ENCODE results near the gene GATD1.

Gene GATD1

DNA sequence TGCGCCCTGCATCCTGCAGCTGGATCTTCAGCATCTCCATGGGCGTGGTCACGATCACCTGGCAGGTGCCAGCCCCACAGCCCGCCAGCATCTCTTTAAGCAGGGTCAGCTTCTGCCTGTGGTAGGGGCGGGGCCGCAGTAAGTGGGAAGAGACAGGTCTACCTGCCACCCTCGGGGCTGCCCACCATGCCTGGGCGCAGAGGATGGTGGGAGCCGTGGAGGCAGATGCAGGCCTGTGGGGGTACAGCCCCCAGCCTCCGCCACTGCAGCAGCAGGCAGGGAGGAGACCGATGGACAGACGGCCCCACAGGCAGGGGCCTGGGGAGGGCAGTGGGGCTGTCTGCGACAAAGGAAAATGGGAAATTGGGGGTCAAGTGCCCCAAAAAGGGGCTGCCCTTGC lies 15.6 kb upstream of the GATD1 start (continued):
- TF ChIP-seq, protein P1, sequence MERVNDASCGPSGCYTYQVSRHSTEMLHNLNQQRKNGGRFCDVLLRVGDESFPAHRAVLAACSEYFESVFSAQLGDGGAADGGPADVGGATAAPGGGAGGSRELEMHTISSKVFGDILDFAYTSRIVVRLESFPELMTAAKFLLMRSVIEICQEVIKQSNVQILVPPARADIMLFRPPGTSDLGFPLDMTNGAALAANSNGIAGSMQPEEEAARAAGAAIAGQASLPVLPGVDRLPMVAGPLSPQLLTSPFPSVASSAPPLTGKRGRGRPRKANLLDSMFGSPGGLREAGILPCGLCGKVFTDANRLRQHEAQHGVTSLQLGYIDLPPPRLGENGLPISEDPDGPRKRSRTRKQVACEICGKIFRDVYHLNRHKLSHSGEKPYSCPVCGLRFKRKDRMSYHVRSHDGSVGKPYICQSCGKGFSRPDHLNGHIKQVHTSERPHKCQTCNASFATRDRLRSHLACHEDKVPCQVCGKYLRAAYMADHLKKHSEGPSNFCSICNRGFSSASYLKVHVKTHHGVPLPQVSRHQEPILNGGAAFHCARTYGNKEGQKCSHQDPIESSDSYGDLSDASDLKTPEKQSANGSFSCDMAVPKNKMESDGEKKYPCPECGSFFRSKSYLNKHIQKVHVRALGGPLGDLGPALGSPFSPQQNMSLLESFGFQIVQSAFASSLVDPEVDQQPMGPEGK (CRISPR knock-in tag; IDR thresholded peaks at IDR 0.05; ENCODE audit: borderline replicate concordance), result no peak
- no peak for TF ChIP-seq SNAI2 (CRISPR knock-in tag; IDR thresholded peaks at IDR 0.05)
- TF ChIP-seq PPARA (CRISPR knock-in tag; IDR thresholded peaks at IDR 0.05; ENCODE audit: borderline replicate concordance), result no peak
- no peak for TF ChIP-seq TOX (CRISPR knock-in tag; IDR thresholded peaks at IDR 0.05; ENCODE audit: borderline replicate concordance)

DNA sequence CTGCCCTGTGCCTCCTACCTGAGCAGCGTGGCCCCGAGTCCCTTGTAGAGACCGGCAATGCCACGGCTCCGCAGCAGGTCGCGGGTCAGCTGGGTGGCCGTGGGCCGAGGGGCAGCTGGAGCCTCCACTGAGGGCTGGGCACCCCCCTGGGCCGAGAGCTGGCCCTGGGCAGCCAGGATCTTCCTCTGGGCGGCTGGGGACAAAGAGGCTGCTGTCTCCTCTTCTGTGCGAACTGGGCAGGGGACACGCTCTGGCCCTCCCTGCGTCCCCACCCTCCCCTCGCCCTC lies 15.2 kb upstream of the GATD1 start:
- TF ChIP-seq BACH2 (CRISPR knock-in tag; IDR thresholded peaks at IDR 0.05; ENCODE audit: borderline replicate concordance), result no peak
- TF ChIP-seq, protein P1 (CRISPR knock-in tag; IDR thresholded peaks at IDR 0.05; ENCODE audit: borderline replicate concordance), result no peak
- TF ChIP-seq TCF4 (CRISPR knock-in tag; IDR thresholded peaks at IDR 0.05; ENCODE audit: borderline replicate concordance), result no peak
- no peak for TF ChIP-seq ZNF565 (CRISPR knock-in tag; conservative IDR thresholded peaks at IDR 0.05; ENCODE audit: low read depth)
- no peak for TF ChIP-seq ZFP3 (CRISPR knock-in tag; IDR thresholded peaks at IDR 0.05)
- TF ChIP-seq ZC3H10 (CRISPR knock-in tag; IDR thresholded peaks at IDR 0.05), result no peak
- no peak for ATAC-seq

DNA sequence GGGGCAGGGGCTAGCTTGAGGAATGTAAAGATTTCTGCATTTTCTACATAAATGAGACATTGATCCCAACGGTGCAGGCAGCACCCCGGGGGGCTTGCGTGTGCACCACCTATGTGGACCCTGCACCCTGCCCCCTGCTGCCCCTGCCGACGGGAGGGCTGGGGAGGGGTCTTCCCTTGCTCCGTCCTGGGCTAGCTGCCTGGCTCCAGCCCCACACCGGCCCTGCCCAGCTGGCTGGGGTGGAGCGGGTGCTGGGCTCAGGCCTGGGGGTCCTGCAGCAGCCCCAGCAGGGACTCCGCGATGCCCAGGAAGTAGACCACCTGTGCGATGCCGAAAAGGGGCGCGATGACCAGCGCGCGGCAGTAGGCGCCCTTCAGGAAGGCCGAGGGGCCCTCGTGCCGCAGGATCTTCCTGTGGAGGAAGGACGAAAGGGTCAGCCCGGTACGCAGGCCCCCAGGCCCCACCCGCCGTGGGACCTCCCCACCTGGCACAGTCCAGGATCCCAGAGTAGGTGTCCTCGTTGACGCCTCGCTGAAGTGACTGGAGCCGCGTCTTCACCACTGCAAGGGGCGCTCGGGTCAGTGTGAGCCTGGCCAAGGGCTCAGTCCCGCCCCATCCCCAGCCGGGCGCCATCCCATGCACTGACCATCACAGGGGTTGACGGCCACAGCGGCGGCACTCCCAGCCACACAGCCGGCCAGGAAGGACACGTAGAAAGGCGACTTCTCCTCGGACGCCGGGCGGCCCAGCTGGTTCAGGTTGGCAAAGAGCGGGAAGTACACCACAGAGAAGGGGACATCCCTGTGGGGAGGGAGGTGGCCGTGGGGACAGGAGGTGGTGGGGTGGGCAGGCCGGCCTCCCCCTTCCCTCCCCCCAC lies 14.6 kb upstream of the GATD1 start:
- no peak for ATAC-seq
- TF ChIP-seq ZFP30 (CRISPR knock-in tag; IDR thresholded peaks at IDR 0.05) (no peak), BACH2 (CRISPR knock-in tag; IDR thresholded peaks at IDR 0.05; ENCODE audit: borderline replicate concordance) (no peak)

DNA sequence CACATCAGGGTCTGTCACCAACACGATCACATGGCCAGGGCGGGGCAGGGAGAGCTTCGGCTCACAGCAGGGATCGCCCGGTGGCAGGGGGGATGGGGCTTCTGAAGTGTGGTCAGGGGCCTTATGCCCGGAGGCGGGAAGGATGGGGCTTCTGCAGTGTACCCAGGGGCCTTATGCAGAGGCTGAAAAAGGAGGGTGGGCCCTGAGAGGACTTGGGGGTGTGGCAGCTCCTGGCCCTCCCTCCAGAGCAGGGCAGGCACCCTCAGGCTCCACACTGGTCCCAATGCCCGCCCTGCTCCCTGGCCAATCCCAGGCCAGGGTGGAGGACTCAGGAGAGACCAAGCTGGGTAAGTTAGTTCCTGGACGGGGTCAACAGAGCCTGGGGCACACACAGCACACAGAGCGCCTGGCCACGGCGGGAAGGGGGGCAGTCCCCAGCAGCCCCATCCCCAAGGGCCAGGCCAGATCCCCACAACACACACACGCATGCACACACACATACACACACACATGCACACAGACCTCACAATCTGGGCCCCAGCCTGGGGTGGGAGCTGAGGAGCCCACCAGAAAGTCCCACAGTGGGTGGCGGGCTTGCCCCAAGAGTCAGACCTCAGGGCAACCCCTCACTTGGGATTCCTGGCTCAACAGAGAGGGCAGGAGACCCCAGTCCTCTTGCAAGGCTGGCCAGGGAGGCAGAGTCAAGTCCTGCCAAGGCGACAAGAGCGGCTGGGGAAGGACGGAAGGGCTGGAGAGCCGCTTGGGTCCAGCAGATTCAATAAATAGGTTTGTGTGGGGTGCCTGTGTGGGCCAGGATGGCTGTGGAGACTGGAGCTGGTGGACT lies 13.7 kb upstream of the GATD1 start:
- ATAC-seq, result peak; percentile 58
- TF ChIP-seq, protein P2, sequence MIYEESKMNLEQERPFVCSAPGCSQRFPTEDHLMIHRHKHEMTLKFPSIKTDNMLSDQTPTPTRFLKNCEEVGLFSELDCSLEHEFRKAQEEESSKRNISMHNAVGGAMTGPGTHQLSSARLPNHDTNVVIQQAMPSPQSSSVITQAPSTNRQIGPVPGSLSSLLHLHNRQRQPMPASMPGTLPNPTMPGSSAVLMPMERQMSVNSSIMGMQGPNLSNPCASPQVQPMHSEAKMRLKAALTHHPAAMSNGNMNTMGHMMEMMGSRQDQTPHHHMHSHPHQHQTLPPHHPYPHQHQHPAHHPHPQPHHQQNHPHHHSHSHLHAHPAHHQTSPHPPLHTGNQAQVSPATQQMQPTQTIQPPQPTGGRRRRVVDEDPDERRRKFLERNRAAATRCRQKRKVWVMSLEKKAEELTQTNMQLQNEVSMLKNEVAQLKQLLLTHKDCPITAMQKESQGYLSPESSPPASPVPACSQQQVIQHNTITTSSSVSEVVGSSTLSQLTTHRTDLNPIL (CRISPR knock-in tag; IDR thresholded peaks at IDR 0.05; ENCODE audit: low read depth), result no peak
- TF ChIP-seq TOX (CRISPR knock-in tag; IDR thresholded peaks at IDR 0.05; ENCODE audit: borderline replicate concordance) (no peak), ESRRG (CRISPR knock-in tag; IDR thresholded peaks at IDR 0.05) (no peak), SNAI2 (CRISPR knock-in tag; IDR thresholded peaks at IDR 0.05) (no peak), GLIS3 (CRISPR knock-in tag; IDR thresholded peaks at IDR 0.05) (no peak), ZNF70 (CRISPR knock-in tag; IDR thresholded peaks at IDR 0.05) (no peak), ZNF565 (CRISPR knock-in tag; conservative IDR thresholded peaks at IDR 0.05; ENCODE audit: low read depth) (no peak), ZNF8 (CRISPR knock-in tag; IDR thresholded peaks at IDR 0.05) (no peak), ZFP30 (CRISPR knock-in tag; IDR thresholded peaks at IDR 0.05) (no peak), ZFP3 (CRISPR knock-in tag; IDR thresholded peaks at IDR 0.05) (no peak), ARNTL (CRISPR knock-in tag; IDR thresholded peaks at IDR 0.05; ENCODE audit: borderline replicate concordance, low read depth) (no peak), BACH2 (CRISPR knock-in tag; IDR thresholded peaks at IDR 0.05; ENCODE audit: borderline replicate concordance) (no peak)
- TF ChIP-seq, protein P3, sequence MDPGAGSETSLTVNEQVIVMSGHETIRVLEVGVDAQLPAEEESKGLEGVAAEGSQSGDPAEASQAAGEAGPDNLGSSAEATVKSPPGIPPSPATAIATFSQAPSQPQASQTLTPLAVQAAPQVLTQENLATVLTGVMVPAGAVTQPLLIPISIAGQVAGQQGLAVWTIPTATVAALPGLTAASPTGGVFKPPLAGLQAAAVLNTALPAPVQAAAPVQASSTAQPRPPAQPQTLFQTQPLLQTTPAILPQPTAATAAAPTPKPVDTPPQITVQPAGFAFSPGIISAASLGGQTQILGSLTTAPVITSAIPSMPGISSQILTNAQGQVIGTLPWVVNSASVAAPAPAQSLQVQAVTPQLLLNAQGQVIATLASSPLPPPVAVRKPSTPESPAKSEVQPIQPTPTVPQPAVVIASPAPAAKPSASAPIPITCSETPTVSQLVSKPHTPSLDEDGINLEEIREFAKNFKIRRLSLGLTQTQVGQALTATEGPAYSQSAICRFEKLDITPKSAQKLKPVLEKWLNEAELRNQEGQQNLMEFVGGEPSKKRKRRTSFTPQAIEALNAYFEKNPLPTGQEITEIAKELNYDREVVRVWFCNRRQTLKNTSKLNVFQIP (CRISPR knock-in tag; IDR thresholded peaks at IDR 0.05; ENCODE audit: borderline replicate concordance, low read depth), result no peak
- TF ChIP-seq, protein P4, sequence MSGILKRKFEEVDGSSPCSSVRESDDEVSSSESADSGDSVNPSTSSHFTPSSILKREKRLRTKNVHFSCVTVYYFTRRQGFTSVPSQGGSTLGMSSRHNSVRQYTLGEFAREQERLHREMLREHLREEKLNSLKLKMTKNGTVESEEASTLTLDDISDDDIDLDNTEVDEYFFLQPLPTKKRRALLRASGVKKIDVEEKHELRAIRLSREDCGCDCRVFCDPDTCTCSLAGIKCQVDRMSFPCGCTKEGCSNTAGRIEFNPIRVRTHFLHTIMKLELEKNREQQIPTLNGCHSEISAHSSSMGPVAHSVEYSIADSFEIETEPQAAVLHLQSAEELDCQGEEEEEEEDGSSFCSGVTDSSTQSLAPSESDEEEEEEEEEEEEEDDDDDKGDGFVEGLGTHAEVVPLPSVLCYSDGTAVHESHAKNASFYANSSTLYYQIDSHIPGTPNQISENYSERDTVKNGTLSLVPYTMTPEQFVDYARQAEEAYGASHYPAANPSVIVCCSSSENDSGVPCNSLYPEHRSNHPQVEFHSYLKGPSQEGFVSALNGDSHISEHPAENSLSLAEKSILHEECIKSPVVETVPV (CRISPR knock-in tag; IDR thresholded peaks at IDR 0.05), result no peak
- TF ChIP-seq, protein P1 (CRISPR knock-in tag; IDR thresholded peaks at IDR 0.05; ENCODE audit: borderline replicate concordance), result no peak
- TF ChIP-seq, protein P5, sequence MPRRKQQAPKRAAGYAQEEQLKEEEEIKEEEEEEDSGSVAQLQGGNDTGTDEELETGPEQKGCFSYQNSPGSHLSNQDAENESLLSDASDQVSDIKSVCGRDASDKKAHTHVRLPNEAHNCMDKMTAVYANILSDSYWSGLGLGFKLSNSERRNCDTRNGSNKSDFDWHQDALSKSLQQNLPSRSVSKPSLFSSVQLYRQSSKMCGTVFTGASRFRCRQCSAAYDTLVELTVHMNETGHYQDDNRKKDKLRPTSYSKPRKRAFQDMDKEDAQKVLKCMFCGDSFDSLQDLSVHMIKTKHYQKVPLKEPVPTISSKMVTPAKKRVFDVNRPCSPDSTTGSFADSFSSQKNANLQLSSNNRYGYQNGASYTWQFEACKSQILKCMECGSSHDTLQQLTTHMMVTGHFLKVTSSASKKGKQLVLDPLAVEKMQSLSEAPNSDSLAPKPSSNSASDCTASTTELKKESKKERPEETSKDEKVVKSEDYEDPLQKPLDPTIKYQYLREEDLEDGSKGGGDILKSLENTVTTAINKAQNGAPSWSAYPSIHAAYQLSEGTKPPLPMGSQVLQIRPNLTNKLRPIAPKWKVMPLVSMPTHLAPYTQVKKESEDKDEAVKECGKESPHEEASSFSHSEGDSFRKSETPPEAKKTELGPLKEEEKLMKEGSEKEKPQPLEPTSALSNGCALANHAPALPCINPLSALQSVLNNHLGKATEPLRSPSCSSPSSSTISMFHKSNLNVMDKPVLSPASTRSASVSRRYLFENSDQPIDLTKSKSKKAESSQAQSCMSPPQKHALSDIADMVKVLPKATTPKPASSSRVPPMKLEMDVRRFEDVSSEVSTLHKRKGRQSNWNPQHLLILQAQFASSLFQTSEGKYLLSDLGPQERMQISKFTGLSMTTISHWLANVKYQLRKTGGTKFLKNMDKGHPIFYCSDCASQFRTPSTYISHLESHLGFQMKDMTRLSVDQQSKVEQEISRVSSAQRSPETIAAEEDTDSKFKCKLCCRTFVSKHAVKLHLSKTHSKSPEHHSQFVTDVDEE (CRISPR knock-in tag; IDR thresholded peaks at IDR 0.05), result no peak

All from SK-N-SH treated with all-trans-retinoic acid at 6 μM for 48 hours (cell line).